Left renal pelvis (tissue), 4 donors: ENCODE data around the gene CNTNAP2. TPM values are rescaled to one million over a fixed set of nuclear protein-coding genes. Genes with fewer than 3 reads are reported as not detected.

Experiments
- DNase-seq, 4 donors: peaks; one replicate each; pipeline ENCODE4 v3.0.0-alpha.2; 2013; ENCODE audit warnings: low read depth in 4 of 4, low spot score in 3 of 4
- polyA plus RNA-seq, 4 donors: library from polyadenylated mRNA; unstranded; fragments of 120-200 nt; gene quantifications; one replicate each; pipeline ENCODE4 v1.2.1, GENCODE V29; 2013; ENCODE audit not compliant: insufficient read length in 4 of 4

CNTNAP2 gene
- polyA plus RNA-seq = 10 to 100 TPM; 23.5 to 71.0 (median 29.4) TPM

GRCh38 chr7:146116521-146117222 is at the start of gene CNTNAP2:
TSS of gene CNTNAP2 (plus strand) at chr7:146116801. CDS start at chr7:146116877, 76 bp downstream.
- peak; percentile 55 to 65 (median 60) for DNase-seq

GRCh38 chr7:146067880-146068279 is 48.7 kb upstream of the CNTNAP2 start:
- DNase-seq = no peak

GRCh38 chr7:146074195-146074765 is 42.3 kb upstream of the CNTNAP2 start:
- no peak for DNase-seq

GRCh38 chr7:146076344-146076743 is 40.3 kb upstream of the CNTNAP2 start:
- no peak for DNase-seq

GRCh38 chr7:146084086-146084485 is 32.5 kb upstream of the CNTNAP2 start:
- no peak for DNase-seq

GRCh38 chr7:146090023-146090645 is 26.5 kb upstream of the CNTNAP2 start:
- peak in 3 of 4 donors; percentile 6 to 12 (median 8) for DNase-seq

- DNase-seq = no peak
Measured at GRCh38 chr7:146094356-146094755, 22.2 kb upstream of the CNTNAP2 start.

- DNase-seq = no peak
Measured at GRCh38 chr7:146096994-146097393, 19.6 kb upstream of the CNTNAP2 start.

- no peak for DNase-seq
Measured at GRCh38 chr7:146106319-146106718, 10.3 kb upstream of the CNTNAP2 start.

GRCh38 chr7:146112755-146113154 is 3.8 kb upstream of the CNTNAP2 start:
- no peak for DNase-seq

GRCh38 chr7:146115548-146115850 is 1.1 kb upstream of the CNTNAP2 start:
- DNase-seq = no peak

- peak; percentile 86 to 92 (median 88) for DNase-seq
Measured at GRCh38 chr7:146115851-146116520, 615 bp upstream of the CNTNAP2 start.

GRCh38 chr7:146117576-146117975 is 975 bp downstream of the CNTNAP2 start:
- no peak for DNase-seq

- DNase-seq = no peak
Measured at GRCh38 chr7:146119002-146119401, 2.4 kb downstream of the CNTNAP2 start.

- no peak for DNase-seq
Measured at GRCh38 chr7:146123715-146124114, 7.1 kb downstream of the CNTNAP2 start.

- no peak for DNase-seq
Measured at GRCh38 chr7:146126767-146127509, 10.3 kb downstream of the CNTNAP2 start.

- no peak for DNase-seq
Measured at GRCh38 chr7:146129296-146129695, 12.7 kb downstream of the CNTNAP2 start.

GRCh38 chr7:146129997-146130396 is 13.4 kb downstream of the CNTNAP2 start:
- no peak for DNase-seq

GRCh38 chr7:146131701-146132100 is 15.1 kb downstream of the CNTNAP2 start:
- DNase-seq = no peak

GRCh38 chr7:146136357-146136875 is 19.8 kb downstream of the CNTNAP2 start:
- DNase-seq = no peak

- DNase-seq = no peak
Measured at GRCh38 chr7:146138926-146139325, 22.3 kb downstream of the CNTNAP2 start.
